IMR-90 (cell line): ENCODE measurements around the gene SLC46A1.

ENCODE experiments used
- CTCF ChIP-seq: conservative IDR thresholded peaks from 2 replicates; pipeline ENCODE4 v1.5.1; 2012; ENCODE audit warnings: mild to moderate bottlenecking, low read depth, low read length, improper control_type of control experiment
- POLR2A ChIP-seq: IDR thresholded peaks from 2 replicates; pipeline ENCODE4 v1.6.1; 2012; ENCODE audit warnings: mild to moderate bottlenecking, low read depth, low read length

- TF ChIP-seq CTCF (no peak), POLR2A (no peak)
These were observed 21.0 kb downstream of the SLC46A1 start for GRCh38 chr17:28385037-28385400.
